Fibroblast of lung (primary cell): ENCODE data around the gene PALS2. TPM values are rescaled to one million over a fixed set of nuclear protein-coding genes. Genes with fewer than 3 reads are reported as not detected.
A peak's percentile ranks its signal among the peaks of the same experiment; 100 is the strongest.

Experiments used
- DNase-seq, 2 donors: peaks; one replicate each; pipeline versions ENCODE4 v3.0.0 to v3.0.0-alpha.2; 2010; ENCODE audit warnings: low read depth in 2 of 2
- H2AFZ ChIP-seq: 2 replicates; pipeline ENCODE4 v1.5.1; 2012; ENCODE audit warnings: low read length, control low read depth, inconsistent platforms
- H3K27ac ChIP-seq: 2 replicates; pipeline ENCODE4 v1.5.1; 2011; ENCODE audit warnings: low read length, control low read depth; ENCODE audit not compliant: insufficient read depth
- H3K27me3 ChIP-seq: 2 replicates; pipeline ENCODE4 v1.5.1; 2011; ENCODE audit warnings: mild to moderate bottlenecking, low read length; ENCODE audit not compliant: control insufficient read depth, insufficient read depth
- H3K36me3 ChIP-seq: 2 replicates; pipeline ENCODE4 v1.5.1; 2011; ENCODE audit warnings: low read length; ENCODE audit not compliant: control insufficient read depth, insufficient read depth
- H3K4me1 ChIP-seq: 2 replicates; pipeline ENCODE4 v1.5.1; 2011; ENCODE audit warnings: low read length; ENCODE audit not compliant: control insufficient read depth, insufficient read depth; ENCODE audit errors: extremely low read depth
- H3K4me2 ChIP-seq: 2 replicates; pipeline ENCODE4 v1.5.1; 2011; ENCODE audit warnings: low read length, control low read depth; ENCODE audit not compliant: insufficient read depth; ENCODE audit errors: extremely low read depth
- H3K4me3 ChIP-seq, 4 experiments: fragments of 200-600 bp in 1 of 4; sonication (generic) in 1 of 4; replicated peaks in 1 of 4; 2 replicates each; pipeline ENCODE4 v1.5.1; 2011 to 2016; ENCODE audit warnings: low read length in 4 of 4, low read depth in 3 of 4, mild to moderate bottlenecking in 3 of 4, control low read depth in 2 of 4, inconsistent platforms in 1 of 4, mixed read lengths in 1 of 4; ENCODE audit not compliant: insufficient read depth in 1 of 4; ENCODE audit errors: control extremely low read depth in 1 of 4
- H3K79me2 ChIP-seq: 2 replicates; pipeline ENCODE4 v1.5.1; 2012; ENCODE audit warnings: mild to moderate bottlenecking, low read length, inconsistent platforms; ENCODE audit not compliant: control insufficient read depth, insufficient read depth
- H3K9ac ChIP-seq: 2 replicates; pipeline ENCODE4 v1.5.1; 2011; ENCODE audit warnings: mild to moderate bottlenecking, low read length, control low read depth; ENCODE audit not compliant: insufficient read depth
- H3K9me3 ChIP-seq: 2 replicates; pipeline ENCODE4 v1.5.1; 2012; ENCODE audit warnings: low read depth, low read length; ENCODE audit not compliant: control insufficient read depth, insufficient read depth
- H4K20me1 ChIP-seq: 2 replicates; pipeline ENCODE4 v1.5.1; 2011; ENCODE audit warnings: low read length; ENCODE audit not compliant: control insufficient read depth, insufficient read depth; ENCODE audit errors: extremely low read depth
- CTCF ChIP-seq, 2 donors: IDR thresholded peaks in 1 of 2; conservative IDR thresholded peaks in 1 of 2; 1 replicate in 1 of 2; 2 replicates in 1 of 2; pipeline ENCODE4 v1.5.1; 2011 to 2012; ENCODE audit warnings: low read length in 2 of 2, control low read depth in 1 of 2, inconsistent platforms in 1 of 2, low read depth in 1 of 2, mild to moderate bottlenecking in 1 of 2
- EZH2 ChIP-seq: IDR thresholded peaks from 2 replicates; pipeline ENCODE4 v1.5.1; 2012; ENCODE audit warnings: low read length, control low read depth, mild to moderate bottlenecking; ENCODE audit errors: missing control alignments
- polyA plus RNA-seq, 2 donors: library from polyadenylated mRNA; depleted of rRNA in 1 of 2; stranded (reverse) in 1 of 2; unstranded in 1 of 2; fragments of >200 nt; gene quantifications; 2 replicates each; pipeline ENCODE4 v1.2.1, GENCODE V29; 2011 to 2012; ENCODE audit warnings: missing spikeins in 1 of 2
- total RNA-seq: library from RNA; depleted of rRNA; stranded (reverse); fragments of >200 nt; gene quantifications from 2 replicates; pipeline ENCODE4 v1.2.1, GENCODE V29; 2014

Gene PALS2
- total and polyA plus RNA-seq, 2 donors (not counting 1 experiment from before 2014, with no cell fraction given), result 12.0 to 18.5 TPM

GRCh38 chr7:24604630-24605029, 31.4 kb downstream of the PALS2 start:
- Histone ChIP-seq H3K27ac (no peak overlapping the region), H3K9ac (no peak overlapping the region), H3K27me3 (no peaks in the 10 kb centered on the region), H3K9me3 (no peaks in the 10 kb centered on the region), H4K20me1 (no peaks in the 10 kb centered on the region), H3K36me3 (no peaks in the 10 kb centered on the region), H2AFZ (no peak overlapping the region), H3K4me1 (no peaks in the 10 kb centered on the region), H3K79me2 (no peaks in the 10 kb centered on the region), H3K4me2 (no peak overlapping the region), H3K4me3 (no peak overlapping the region)
- no peak for DNase-seq
- TF ChIP-seq EZH2, result no peak
- no peak for TF ChIP-seq CTCF (conservative IDR thresholded peaks at IDR 0.05 in 1 of 2, IDR thresholded peaks at IDR 0.05 in 1 of 2; ENCODE audit: low read depth in 1 of 2, low read length in 2 of 2)

GRCh38 chr7:24608504-24608903, 35.3 kb downstream of the PALS2 start:
- H3K9ac ChIP-seq, result no peak overlapping the region
- H4K20me1 ChIP-seq, result no peaks in the 10 kb centered on the region
- no peaks in the 10 kb centered on the region for H3K9me3 ChIP-seq
- H3K27me3 ChIP-seq, result no peaks in the 10 kb centered on the region
- no peak overlapping the region for H2AFZ ChIP-seq
- no peak overlapping the region for H3K27ac ChIP-seq
- no peaks in the 10 kb centered on the region for H3K4me1 ChIP-seq
- TF ChIP-seq EZH2 (no peak), CTCF (conservative IDR thresholded peaks at IDR 0.05 in 1 of 2, IDR thresholded peaks at IDR 0.05 in 1 of 2; ENCODE audit: low read depth in 1 of 2, low read length in 2 of 2) (no peak)
- H3K4me3 ChIP-seq, result no peak overlapping the region
- no peak overlapping the region for H3K4me2 ChIP-seq
- no peak for DNase-seq
- H3K79me2 ChIP-seq, result no peaks in the 10 kb centered on the region
- no peaks in the 10 kb centered on the region for H3K36me3 ChIP-seq

GRCh38 chr7:24609059-24609458, 35.8 kb downstream of the PALS2 start:
- no peak for TF ChIP-seq EZH2
- TF ChIP-seq CTCF (conservative IDR thresholded peaks at IDR 0.05 in 1 of 2, IDR thresholded peaks at IDR 0.05 in 1 of 2; ENCODE audit: low read depth in 1 of 2, low read length in 2 of 2), result no peak
- no peak overlapping the region for H3K4me2 ChIP-seq
- no peak overlapping the region for H3K27ac ChIP-seq
- H3K27me3 ChIP-seq, result no peaks in the 10 kb centered on the region
- no peak overlapping the region for H2AFZ ChIP-seq
- no peaks in the 10 kb centered on the region for H3K79me2 ChIP-seq
- H3K4me3 ChIP-seq, result no peak overlapping the region
- H3K4me1 ChIP-seq, result no peaks in the 10 kb centered on the region
- no peak overlapping the region for H3K9ac ChIP-seq
- no peaks in the 10 kb centered on the region for H3K36me3 ChIP-seq
- no peaks in the 10 kb centered on the region for H3K9me3 ChIP-seq
- DNase-seq, result peak in 1 of 2 donors; percentile 40
- no peaks in the 10 kb centered on the region for H4K20me1 ChIP-seq
